GM11168 (cell line): ENCODE data around the gene PRKAG2.

Experiments used
- in situ Hi-C: fragments of 300-500 bp; cut with MboI; formaldehyde crosslinking; loops from one replicate; pipeline ENCODE4 v1.12.0; 2022; ENCODE audit warnings: low sequenced_read_pairs; ENCODE audit not compliant: unreplicated experiment

Gene PRKAG2

DNA sequence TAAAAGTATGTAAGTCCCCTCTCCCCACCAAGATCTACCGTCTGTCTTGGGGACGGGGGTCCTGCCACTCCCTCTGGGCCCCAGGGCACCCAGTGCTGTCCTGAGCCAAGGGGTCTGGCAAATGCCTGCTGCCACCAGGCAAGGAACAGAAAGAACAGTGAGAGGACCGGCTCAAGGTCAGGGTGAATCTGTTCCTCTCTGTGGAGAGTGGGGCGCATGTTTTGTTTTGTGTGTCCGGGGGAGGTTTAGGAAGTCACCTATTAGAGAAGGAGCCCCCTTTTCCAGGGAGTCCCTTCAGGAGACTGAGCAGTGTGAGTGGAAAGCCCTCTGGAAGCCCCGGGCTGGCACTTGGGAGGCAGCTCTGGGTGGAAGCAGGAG lies 198.7 kb downstream of the PRKAG2 start:
- in situ Hi-C loops, result no loop called here

GRCh38 chr7:151677581-151678226 lies 199.2 kb downstream of the PRKAG2 start:
- in situ Hi-C loops, result no loop called here

- in situ Hi-C loops, result no loop called here
Measured at GRCh38 chr7:151676759-151677158, 200.2 kb downstream of the PRKAG2 start.

- in situ Hi-C loops, result no loop called here
Measured at GRCh38 chr7:151675196-151675920, 201.6 kb downstream of the PRKAG2 start.

- in situ Hi-C loops, result no loop called here
Measured at GRCh38 chr7:151674161-151674920, 202.6 kb downstream of the PRKAG2 start.

DNA sequence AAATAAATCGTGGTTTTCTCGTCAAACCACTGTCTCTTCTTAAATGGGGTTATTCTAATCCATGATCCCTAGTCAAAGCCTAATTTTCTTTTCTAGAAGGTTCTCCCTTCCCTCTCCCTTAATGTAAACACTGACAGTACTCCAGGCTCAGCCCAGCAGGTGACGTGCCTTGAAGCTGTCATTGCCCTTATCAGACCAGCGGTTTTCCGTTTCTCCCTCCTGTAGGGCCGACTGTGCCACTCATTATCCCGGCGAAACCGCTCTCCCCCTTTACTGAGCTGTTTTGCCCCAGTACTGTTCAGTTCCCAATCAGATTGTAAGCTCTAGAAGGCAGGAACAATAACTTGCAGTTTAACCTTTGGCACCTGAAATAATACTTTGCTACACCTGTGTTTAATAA lies 203.7 kb downstream of the PRKAG2 start:
- in situ Hi-C loops, result no loop called here

DNA sequence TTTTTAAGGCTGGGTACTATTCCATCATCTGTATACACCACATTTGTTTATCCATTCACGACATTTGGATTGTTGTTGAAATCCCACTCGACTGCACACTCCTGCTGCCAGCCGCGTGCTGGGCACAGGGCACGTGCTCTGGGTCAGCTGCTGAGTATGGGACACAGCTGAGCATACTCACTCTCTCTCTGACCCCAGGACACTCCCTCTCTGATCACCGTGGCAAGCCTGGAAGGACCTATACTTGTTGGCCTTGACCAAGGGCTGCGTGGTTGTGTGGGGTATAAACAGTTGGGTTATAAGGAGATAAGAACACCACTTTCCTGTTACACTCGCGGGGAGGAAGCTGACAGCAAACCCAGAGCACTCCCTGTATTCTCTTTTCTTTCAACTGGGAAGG lies 204.2 kb downstream of the PRKAG2 start:
- in situ Hi-C loops, result no loop called here

DNA sequence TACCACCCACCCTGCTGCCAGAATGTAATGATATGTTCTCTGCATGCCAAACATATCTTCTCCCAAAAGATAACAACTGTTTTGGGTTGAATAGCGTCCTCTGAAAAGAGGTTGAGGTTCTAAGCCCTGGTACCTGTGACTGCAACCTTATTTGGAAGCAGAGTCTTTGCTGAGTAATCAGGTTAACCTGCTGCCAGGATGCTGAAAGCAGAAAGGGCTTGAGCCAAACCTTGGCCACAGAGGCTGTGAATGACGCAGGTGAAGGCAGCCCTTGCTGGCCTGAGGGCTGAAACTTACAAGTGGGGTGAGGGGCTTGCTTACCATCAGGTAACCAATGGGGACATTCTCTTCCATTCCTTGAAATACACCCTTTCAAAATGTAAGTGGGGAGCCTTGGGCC lies 205.4 kb downstream of the PRKAG2 start:
- in situ Hi-C loops, result no loop called here

GRCh38 chr7:151669762-151670161 lies 207.2 kb downstream of the PRKAG2 start:
- in situ Hi-C loops, result no loop called here

GRCh38 chr7:151666886-151667285 lies 210.0 kb downstream of the PRKAG2 start:
- in situ Hi-C loops, result no loop called here

DNA sequence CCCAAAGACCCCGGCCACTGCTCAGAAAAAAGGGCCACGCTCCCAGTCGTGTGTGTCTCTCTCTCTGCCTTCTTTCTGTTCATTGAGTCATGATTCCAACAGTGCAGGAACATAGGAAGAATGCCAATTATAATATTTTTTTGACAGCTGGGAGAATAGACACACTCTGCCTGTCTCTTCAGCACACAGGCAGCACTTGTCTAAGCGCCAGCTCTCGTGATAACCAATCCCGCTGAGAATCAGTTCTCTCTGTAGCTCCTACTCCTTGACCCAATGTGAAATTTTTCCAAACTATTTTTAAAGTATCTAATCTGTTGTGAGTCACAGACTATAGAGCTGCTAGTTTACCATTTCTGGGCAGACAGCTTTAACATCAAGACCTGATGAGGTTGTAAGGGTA lies 211.5 kb downstream of the PRKAG2 start:
- in situ Hi-C loops, result no loop called here

- in situ Hi-C loops, result no loop called here
Measured at GRCh38 chr7:151664268-151664667, 212.6 kb downstream of the PRKAG2 start.

DNA sequence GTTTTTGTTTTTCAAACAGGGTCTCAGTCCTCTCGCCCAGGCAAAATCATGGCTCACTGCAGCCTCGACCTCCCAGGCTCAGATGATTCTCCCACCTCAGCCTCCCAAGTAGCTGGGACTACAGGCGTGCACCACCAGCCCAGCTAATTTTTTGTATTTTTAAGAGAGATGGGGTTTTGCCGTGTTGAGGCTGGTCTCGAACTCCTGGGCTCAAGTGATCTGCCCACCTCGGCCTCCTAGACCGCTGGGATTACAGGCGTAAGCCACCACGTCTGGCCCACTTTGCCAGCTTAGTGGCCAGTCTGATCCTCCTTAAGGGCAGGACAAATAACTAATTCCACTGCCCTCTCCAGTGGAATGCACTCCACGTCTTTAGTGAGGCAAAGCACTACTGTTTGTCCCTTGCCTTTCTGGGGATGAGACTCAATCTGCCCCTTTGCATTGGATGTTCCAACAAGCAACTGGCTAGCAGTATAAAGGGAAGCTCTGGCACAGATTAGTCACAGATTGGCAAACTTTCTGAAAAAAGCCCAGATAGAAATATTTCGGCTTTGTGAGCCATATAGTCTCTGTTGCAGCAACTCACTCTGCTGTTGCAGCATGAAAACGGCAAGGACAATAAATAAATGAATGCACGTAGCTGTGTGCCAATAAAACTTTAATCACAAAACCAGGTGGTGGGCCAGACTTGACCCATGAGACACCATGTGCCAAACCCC lies 213.4 kb downstream of the PRKAG2 start:
- in situ Hi-C loops, result no loop called here

- in situ Hi-C loops, result no loop called here
Measured at GRCh38 chr7:151662251-151662826, 214.6 kb downstream of the PRKAG2 start.

DNA sequence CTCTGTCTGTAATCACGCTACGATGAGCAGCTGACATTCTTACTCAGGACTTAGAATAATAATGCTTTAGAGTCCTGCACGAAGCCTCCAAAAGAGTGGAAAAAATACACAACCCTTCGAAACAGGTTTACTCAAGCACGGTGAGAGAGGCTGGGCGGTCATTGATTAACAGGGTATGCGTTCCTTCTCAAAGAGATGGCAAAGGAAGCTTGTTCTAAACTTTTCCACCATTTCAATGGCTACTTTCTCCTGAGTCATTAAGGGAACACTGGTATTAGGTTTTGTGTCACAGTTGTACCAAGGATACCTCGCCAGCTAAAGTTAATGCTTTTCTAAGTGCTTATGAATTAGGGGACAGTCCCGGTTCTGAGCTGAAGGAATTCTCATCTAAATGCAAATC lies 215.3 kb downstream of the PRKAG2 start:
- in situ Hi-C loops, result no loop called here

GRCh38 chr7:151660141-151660540 lies 216.8 kb downstream of the PRKAG2 start:
- in situ Hi-C loops, result no loop called here

DNA sequence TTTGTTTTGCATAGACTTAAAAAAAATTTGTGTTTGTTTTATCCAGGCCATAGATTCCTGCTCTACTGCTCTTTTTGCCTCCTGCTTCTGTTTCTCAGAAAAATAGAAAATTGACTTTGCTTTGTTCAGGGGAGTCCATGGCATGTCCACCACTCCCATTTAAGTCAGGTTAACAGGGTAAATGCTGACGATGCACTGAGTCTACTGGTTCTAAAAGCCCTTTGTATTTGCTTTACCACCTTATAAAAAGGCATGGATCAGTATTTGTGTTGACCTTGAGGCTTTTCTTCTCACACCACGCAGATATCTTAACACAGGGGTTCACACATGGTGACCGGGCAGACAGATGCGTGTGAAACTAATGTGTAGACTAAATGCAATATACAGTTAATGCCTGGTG lies 217.7 kb downstream of the PRKAG2 start:
- in situ Hi-C loops, result no loop called here

DNA sequence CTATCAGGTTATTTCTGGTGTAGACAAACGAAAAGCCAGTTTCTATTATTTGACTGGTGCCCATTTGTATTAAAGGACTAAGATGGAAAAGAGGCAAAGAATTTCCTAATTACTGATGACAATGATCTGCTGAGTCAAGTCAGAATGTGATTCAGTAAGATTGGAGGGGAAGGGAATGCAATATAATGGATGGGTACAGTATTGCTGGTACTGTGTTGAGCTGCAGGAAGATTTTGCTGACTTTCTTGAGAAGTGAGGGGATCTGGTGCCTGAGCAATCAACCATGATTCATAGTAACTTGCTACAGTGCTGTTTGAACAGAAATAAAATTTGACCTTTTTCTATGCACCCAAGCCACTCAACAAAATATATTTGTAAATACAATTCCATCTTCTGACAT lies 218.1 kb downstream of the PRKAG2 start:
- in situ Hi-C loops, result no loop called here

DNA sequence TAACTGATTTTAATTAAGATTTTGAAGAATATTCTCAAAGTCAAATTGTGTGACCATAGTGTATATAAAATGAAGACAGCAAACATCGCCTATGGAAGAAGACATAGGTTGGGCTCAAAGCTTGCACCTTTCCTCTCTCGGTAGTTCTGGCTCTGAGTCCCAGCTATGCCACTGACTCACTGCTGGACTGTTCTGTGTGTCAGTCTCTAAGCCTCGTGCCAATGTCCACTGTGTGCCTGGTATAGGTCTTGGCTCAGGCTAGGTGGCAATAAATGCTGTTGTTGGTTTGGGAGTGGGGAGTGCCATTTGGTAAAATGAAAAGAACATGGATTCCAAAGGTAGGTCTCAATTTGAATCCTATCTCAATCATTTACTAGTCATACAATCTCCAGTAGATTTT lies 219.7 kb downstream of the PRKAG2 start:
- in situ Hi-C loops, result no loop called here

- in situ Hi-C loops, result no loop called here
Measured at GRCh38 chr7:151655555-151655954, 221.4 kb downstream of the PRKAG2 start.
